K562 (cell line): ENCODE data around the gene EFCAB10. TPM values are rescaled to one million over a fixed set of nuclear protein-coding genes. Genes with fewer than 3 reads are reported as not detected.

Source experiments
- ATAC-seq: fragments of 200-7000 bp; cut with Tn5 transposase; 3 replicates; pipeline ENCODE4 v1.9.1; 2020; ENCODE audit warnings: moderate library complexity
- BruUV-seq: library from RNA; stranded (reverse); fragments of 400-500 nt; replicated peaks from 2 replicates; lab custom pipeline; 2021; lab: Mats Ljungman, UMichigan
- CTCF ChIA-PET: fragments of 300-600 bp; formaldehyde crosslinking; extraction: SDS; loops from one replicate; lab custom pipeline; 2021; ENCODE audit warnings: low intra/inter-chr PET ratio; lab: Yijun Ruan, JAX
- POLR2A ChIA-PET: fragments of 300-600, 350-650 bp; sonication (Branson Sonifier 250); formaldehyde crosslinking; extraction: SDS; loops from one replicate; lab custom pipeline; 2021; ENCODE audit warnings: antibody characterized with exemption, inconsistent platforms; lab: Yijun Ruan, JAX
- DNase-seq, 4 experiments: peaks; one replicate each; pipeline versions ENCODE4 v3.0.0 to v3.0.0-alpha.2; 2011 to 2018; ENCODE audit warnings: low spot score in 3 of 4, mixed read lengths in 3 of 4; ENCODE audit errors: extremely low read depth in 1 of 4
- FAIRE-seq: peaks from 2 replicates; lab custom pipeline; 2011; peaks lifted over from hg19 to GRCh38; lab: Jason Lieb, UNC
- H2AFZ ChIP-seq: 2 replicates; pipeline ENCODE4 v1.6.0; 2011; ENCODE audit warnings: low read depth, low read length, control low read depth, inconsistent platforms
- H3K27ac ChIP-seq: fragments of 200-600 bp; 3 replicates; pipeline ENCODE4 v1.8.0; 2011; ENCODE audit warnings: low read depth, mild to moderate bottlenecking, control low read depth, inconsistent platforms, low read length, moderate library complexity, mixed read lengths; ENCODE audit errors: extremely low read depth
- H3K27me3 ChIP-seq, 2 experiments: fragments of 300-600 bp in 1 of 2; 2 replicates in 1 of 2; 3 replicates in 1 of 2; pipeline versions ENCODE4 v1.6.0 to v1.8.0; 2011; ENCODE audit warnings: inconsistent platforms in 2 of 2, low read length in 2 of 2, mild to moderate bottlenecking in 1 of 2, mixed read lengths in 1 of 2, moderate library complexity in 1 of 2; ENCODE audit not compliant: control insufficient read depth in 2 of 2, insufficient read depth in 2 of 2
- H3K36me3 ChIP-seq: fragments of 300-600 bp; 3 replicates; pipeline ENCODE4 v1.8.0; 2011; ENCODE audit warnings: mild to moderate bottlenecking, low read length, inconsistent platforms; ENCODE audit not compliant: control insufficient read depth, insufficient read depth
- H3K4me1 ChIP-seq, 2 experiments: fragments of 200-600 bp in 1 of 2; replicated peaks in 1 of 2; 2 replicates in 1 of 2; 3 replicates in 1 of 2; pipeline versions ENCODE4 v1.5.1 to v1.8.0; 2011; ENCODE audit warnings: inconsistent platforms in 2 of 2, low read length in 2 of 2, mild to moderate bottlenecking in 1 of 2, mixed read lengths in 1 of 2, moderate library complexity in 1 of 2; ENCODE audit not compliant: control insufficient read depth in 2 of 2, insufficient read depth in 2 of 2
- H3K4me2 ChIP-seq: 2 replicates; pipeline ENCODE4 v1.6.1; 2011; ENCODE audit warnings: low read length, control low read depth, inconsistent platforms, mixed read lengths; ENCODE audit not compliant: insufficient read depth
- H3K4me3 ChIP-seq: fragments of 200-600 bp; sonication (generic), shearing (Covaris generic); 2 replicates; pipeline ENCODE4 v1.5.1; 2016; ENCODE audit warnings: control low read depth, inconsistent platforms
- H3K79me2 ChIP-seq: fragments of 200-600 bp; 3 replicates; pipeline ENCODE4 v1.8.0; 2011; ENCODE audit warnings: low read length, inconsistent platforms; ENCODE audit not compliant: control insufficient read depth, insufficient read depth
- H3K9ac ChIP-seq, 2 experiments: 2 replicates each; pipeline versions ENCODE4 v1.6.0 to v1.6.1; 2011; ENCODE audit warnings: low read depth in 2 of 2, low read length in 2 of 2, control low read depth in 1 of 2, inconsistent platforms in 1 of 2, mild to moderate bottlenecking in 1 of 2, mixed read lengths in 1 of 2; ENCODE audit not compliant: insufficient read depth in 1 of 2
- H3K9me1 ChIP-seq: one replicate; pipeline ENCODE4 v1.6.0; 2011; ENCODE audit warnings: inconsistent platforms, mild to moderate bottlenecking, low read length, moderate library complexity; ENCODE audit not compliant: control insufficient read depth, insufficient read depth
- H3K9me3 ChIP-seq: replicated peaks from 2 replicates; pipeline ENCODE4 v1.5.1; 2011; ENCODE audit warnings: low read depth, low read length, inconsistent platforms; ENCODE audit not compliant: control insufficient read depth, insufficient read depth
- H4K20me1 ChIP-seq: replicated peaks from 2 replicates; pipeline ENCODE4 v1.6.1; 2011; ENCODE audit warnings: low read length, inconsistent platforms, mixed read lengths; ENCODE audit not compliant: control insufficient read depth, insufficient read depth
- BRD4 ChIP-seq: fragments of 200-600 bp; sonication (generic); IDR thresholded peaks from 2 replicates; pipeline ENCODE4 v1.6.1; 2017; ENCODE audit warnings: inconsistent platforms
- HDAC3 ChIP-seq: fragments of 450-650 bp; IDR thresholded peaks from 2 replicates; pipeline ENCODE4 v1.6.1; 2018; ENCODE audit warnings: borderline replicate concordance, mild to moderate bottlenecking, moderate library complexity; ENCODE audit not compliant: partially characterized antibody
- HMG20B ChIP-seq: fragments of 250-450 bp; sonication (Bioruptor Pico); IDR thresholded peaks from 2 replicates; pipeline ENCODE4 v1.5.0; 2021; ENCODE audit warnings: mild to moderate bottlenecking
- IRF2 ChIP-seq: sonication (generic); formaldehyde crosslinking; IDR thresholded peaks from 2 replicates; pipeline ENCODE4 v1.8.1; 2022; ENCODE audit warnings: mild to moderate bottlenecking, missing genetic modification reagents
- KDM5B ChIP-seq: fragments of 200-600 bp; sonication (generic); IDR thresholded peaks from 2 replicates; pipeline ENCODE4 v1.6.1; 2012; ENCODE audit warnings: low read depth, mild to moderate bottlenecking, moderate library complexity, low read length, control low read depth, inconsistent platforms; ENCODE audit not compliant: insufficient replicate concordance
- MECOM ChIP-seq: fragments of 250-450 bp; sonication (Bioruptor Pico); IDR thresholded peaks from 2 replicates; pipeline ENCODE4 v1.8.0; 2022; ENCODE audit warnings: inconsistent platforms
- MTA3 ChIP-seq: fragments of 450-650 bp; formaldehyde crosslinking; IDR thresholded peaks from 2 replicates; pipeline ENCODE4 v1.6.1; 2017; ENCODE audit warnings: mild to moderate bottlenecking, borderline replicate concordance
- MYC ChIP-seq, 2 experiments: fragments of 250-450 bp in 1 of 2; sonication (Bioruptor Pico) in 1 of 2; IDR thresholded peaks; 2 replicates each; pipeline versions ENCODE4 v1.5.1 to v1.6.1; 2012 to 2021; ENCODE audit warnings: low read depth in 2 of 2, borderline replicate concordance in 1 of 2, improper control_type of control experiment in 1 of 2, low read length in 1 of 2, mild to moderate bottlenecking in 1 of 2, moderate library complexity in 1 of 2
- NR2C1 ChIP-seq, 2 experiments: fragments of 450-650 bp; IDR thresholded peaks; 2 replicates each; pipeline ENCODE4 v1.6.1; 2017; ENCODE audit warnings: mild to moderate bottlenecking in 2 of 2, antibody characterized with exemption in 1 of 2, inconsistent platforms in 1 of 2, missing compliant biosample characterization in 1 of 2, missing genetic modification characterization in 1 of 2
- PHB ChIP-seq: fragments of 250-450 bp; sonication (Bioruptor Pico); IDR thresholded peaks from 2 replicates; pipeline ENCODE4 v1.5.0; 2021
- SIRT6 ChIP-seq: IDR thresholded peaks from one replicate; pipeline ENCODE4 v1.6.1; 2012; ENCODE audit warnings: low read depth, mild to moderate bottlenecking, control low read depth, inconsistent platforms, low read length, moderate library complexity
- SMARCA4 ChIP-seq: fragments of 450-650 bp; IDR thresholded peaks from 2 replicates; pipeline ENCODE4 v1.6.1; 2016
- SRSF7 ChIP-seq: fragments of 200-400 bp; formaldehyde crosslinking; optimal IDR thresholded peaks from 2 replicates; pipeline ENCODE3; 2017; ENCODE audit warnings: mild to moderate bottlenecking, low read depth, low read length
- TARDBP ChIP-seq: fragments of 450-650 bp; IDR thresholded peaks from 2 replicates; pipeline ENCODE4 v1.6.1; 2016
- ZBTB7A ChIP-seq: IDR thresholded peaks from 2 replicates; pipeline ENCODE4 v1.6.1; 2011; ENCODE audit warnings: low read depth, mild to moderate bottlenecking, low read length, moderate library complexity, borderline replicate concordance; ENCODE audit not compliant: control insufficient read depth
- ZNF76 ChIP-seq: fragments of 250-450 bp; sonication (Bioruptor Pico); IDR thresholded peaks from 2 replicates; pipeline ENCODE4 v1.4.0; 2020; ENCODE audit warnings: mild to moderate bottlenecking, moderate library complexity, borderline replicate concordance
- WGBS: fragments of 100-300 bp; shearing (Covaris generic); methylation state at CpG from one replicate; pipeline ENCODE4 v1.1.6; 2016; ENCODE audit warnings: low coverage, mixed read lengths; ENCODE audit not compliant: insufficient coverage; ENCODE audit errors: missing lambda C conversion rate; 5-methylcytosine and 5-hydroxymethylcytosine counted together
- in situ Hi-C: fragments of 300-500 bp; cut with MboI; formaldehyde crosslinking; loops from 4 replicates; pipeline ENCODE4 v1.15.0; 2018; ENCODE audit warnings: inconsistent platforms, mixed read lengths
- intact Hi-C: fragments of 100-400 bp; cut with micrococcal nuclease; formaldehyde crosslinking; loops from 2 replicates; pipeline ENCODE4 v1.14.2; 2022
- polyA plus RNA-seq, 8 experiments: library from polyadenylated mRNA; depleted of rRNA in 4 of 8; stranded (reverse) in 5 of 8; unstranded in 3 of 8; fragments of >200 nt; fragmentation: Nextera tagmentation in 2 of 8; fragmentation: Illumina TruSeq in 1 of 8; extraction: Ambion mirVana in 2 of 8; extraction: Trizol in 1 of 8; gene quantifications; 2 replicates each; pipeline versions ENCODE4 v1.2.1 to v1.2.3, GENCODE V29; 2011 to 2014; ENCODE audit warnings: inconsistent platforms in 1 of 8, missing spikeins in 1 of 8
- total RNA-seq, 7 experiments: library from RNA; depleted of rRNA in 6 of 7; stranded (reverse); fragments of >200 nt in 6 of 7; fragmentation: Illumina TruSeq in 2 of 7; extraction: Trizol in 2 of 7; gene quantifications; 2 replicates each; pipeline versions ENCODE4 v1.2.1 to v1.2.3, GENCODE V29; 2011 to 2021; ENCODE audit warnings: low replicate concordance in 1 of 7

The EFCAB10 gene
- total and polyA plus RNA-seq, 9 of the 15 experiments (the other 6 are each of a cell fraction or from before 2014, with no cell fraction given) = 5.0 to 21.4 (median 16.8) TPM

DNA sequence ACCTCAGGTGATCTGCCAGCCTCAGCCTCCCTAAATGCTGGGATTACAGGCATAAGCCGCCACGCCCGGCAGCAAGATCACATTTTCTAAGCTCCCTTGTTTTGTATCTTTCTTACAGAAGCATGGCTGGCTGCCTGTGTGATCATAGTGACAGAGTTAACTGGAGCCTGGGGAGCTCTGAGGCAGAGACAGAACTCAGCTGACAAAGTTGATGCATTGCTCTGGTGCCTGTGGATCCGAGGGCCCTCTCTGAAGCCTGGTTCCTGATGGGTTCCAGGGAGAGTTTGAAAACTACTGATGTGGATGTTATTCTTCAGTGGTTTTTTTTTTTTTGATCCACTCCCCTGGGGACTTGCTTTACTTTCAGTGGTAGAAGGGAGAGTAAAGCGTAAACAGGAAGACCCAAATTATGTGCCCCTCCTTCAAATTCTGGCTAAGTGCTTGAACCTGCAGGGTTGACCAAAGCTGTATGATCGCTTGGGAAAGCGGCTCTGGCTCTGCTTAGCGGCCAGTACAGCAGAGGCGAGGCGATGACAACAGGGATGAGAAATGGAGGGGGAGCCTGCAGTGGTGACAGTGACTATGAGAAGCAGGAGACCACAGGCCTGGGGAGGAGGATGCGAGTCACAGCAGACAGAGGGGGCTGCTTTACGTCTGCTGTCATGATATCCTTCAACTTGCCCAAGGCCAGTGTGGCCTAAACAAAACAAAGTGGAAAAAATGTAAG is 6.8 kb upstream of the EFCAB10 start (continued):
- TF ChIP-seq MECOM (CRISPR knock-in tag) = no peak
- TF ChIP-seq KDM5B = no peak
- TF ChIP-seq ZBTB7A = no peak
- no peak for TF ChIP-seq BRD4
- TF ChIP-seq SRSF7 = no peak
- no peak for TF ChIP-seq MTA3
- TF ChIP-seq IRF2 (CRISPR knock-in tag) = no peak
- TF ChIP-seq SIRT6 = no peak
- TF ChIP-seq TARDBP = no peak
- TF ChIP-seq, all 486 proteins: peak for 3

DNA sequence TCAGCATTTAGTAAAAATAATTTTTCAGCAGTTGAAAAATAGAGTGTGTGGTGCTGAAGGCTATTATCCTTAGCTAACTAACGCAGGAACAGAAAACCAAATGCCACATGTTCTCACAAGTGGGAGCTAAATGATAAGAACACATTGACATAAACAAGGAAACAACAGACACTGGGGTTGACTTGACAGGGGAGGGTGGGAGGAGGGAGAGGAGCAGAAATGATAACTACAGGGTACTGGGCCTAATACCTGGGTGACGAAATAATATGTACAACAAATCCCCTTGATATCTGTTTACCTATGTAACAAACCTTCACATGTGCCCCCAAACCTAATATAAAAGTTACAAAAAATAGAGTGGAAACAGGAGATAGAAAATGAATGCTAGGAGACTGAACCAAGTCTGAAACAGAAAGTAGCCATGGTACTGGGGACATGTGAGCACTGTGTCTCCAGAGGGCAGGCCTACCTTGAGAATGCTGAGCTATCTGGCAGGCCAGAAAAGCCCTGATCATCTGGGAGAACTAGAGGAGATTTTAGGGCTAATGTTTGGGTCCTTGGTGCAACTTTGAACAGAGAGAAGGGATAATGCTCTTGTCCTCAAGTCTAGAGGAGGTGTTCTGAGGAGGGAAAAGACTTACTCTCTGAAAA is 4.7 kb upstream of the EFCAB10 start:
- ChIA-PET POLR2A (interaction anchor here (0.5 to 1.6 kb wide), 7 partner anchors 9 to 524 kb away, joined by 3 to 5 read pairs (median 3); no protein-coding TSS in a partner anchor), CTCF (no interaction called here)
- in situ Hi-C loops (no loop called here), intact Hi-C loops (loop anchor here (5.0 kb wide), 3 partner anchors 139 to 604 kb away; no protein-coding TSS in a partner anchor)
- Histone ChIP-seq H3K9me3 (peaks cover 13% of the 10 kb centered on the region; the same call in 1 of the 2 replicates), H4K20me1 (no peaks in the 10 kb centered on the region), H3K4me2 (0 out of 2 replicates have a peak overlapping the region, but pooled peaks have one; percentile 4), H2AFZ (peak overlapping the region; percentile 18), H3K4me1 (peaks cover 3 to 13% of the 10 kb centered on the region in 2 experiments; a peak in 4 of 5 replicates), H3K4me3 (no peak overlapping the region), H3K9ac (peak overlapping the region; percentile 1 to 15; a peak in 3 of 4 replicates), H3K36me3 (no peaks in the 10 kb centered on the region; the same call in 2 of the 3 replicates), H3K79me2 (no peaks in the 10 kb centered on the region), H3K27me3 (no peaks in the 10 kb centered on the region), H3K9me1 (no peaks in the 10 kb centered on the region), H3K27ac (peak overlapping the region; percentile 31; the same call in 2 of the 3 replicates)
- FAIRE-seq (peak; percentile 48), ATAC-seq (peak; percentile 80), DNase-seq (peak in 1 of 4 experiments; percentile 64)
- WGBS = 25% methylated on average over 2 of the region's 2 CpGs
- no TSS peak for BruUV-seq
- TF ChIP-seq HMG20B (CRISPR knock-in tag) (no peak), MYC (IDR thresholded peaks at IDR 0.05; ENCODE audit: low read depth, low read length) (0 out of 2 replicates have a peak, but pooled peaks have one; percentile 27), MYC (CRISPR knock-in tag; IDR thresholded peaks at IDR 0.05; ENCODE audit: borderline replicate concordance, low read depth) (no peak), ZNF76 (CRISPR knock-in tag) (no peak), SMARCA4 (peak; percentile 64; the same call in 1 of the 2 replicates), HDAC3 (no peak), PHB (CRISPR knock-in tag) (no peak), NR2C1 (IDR thresholded peaks at IDR 0.05) (peak; percentile 31; the same call in 1 of the 2 replicates), NR2C1 (tag; IDR thresholded peaks at IDR 0.05) (no peak; the same call in 1 of the 2 replicates)
